ENCODE measurements around the gene PDCD4. TPM values are rescaled to one million over a fixed set of nuclear protein-coding genes. Genes with fewer than 3 reads are reported as not detected.
A peak's percentile ranks its signal among the peaks of the same experiment; 100 is the strongest.
"Not testable (repeated sequence)": the region's sequence is repeated elsewhere in the genome, so short reads cannot be mapped to it uniquely, and the experiment has no call there.

PDCD4 gene
- total RNA-seq, 1 donor from 2014 or later, result 77.9 TPM

DNA sequence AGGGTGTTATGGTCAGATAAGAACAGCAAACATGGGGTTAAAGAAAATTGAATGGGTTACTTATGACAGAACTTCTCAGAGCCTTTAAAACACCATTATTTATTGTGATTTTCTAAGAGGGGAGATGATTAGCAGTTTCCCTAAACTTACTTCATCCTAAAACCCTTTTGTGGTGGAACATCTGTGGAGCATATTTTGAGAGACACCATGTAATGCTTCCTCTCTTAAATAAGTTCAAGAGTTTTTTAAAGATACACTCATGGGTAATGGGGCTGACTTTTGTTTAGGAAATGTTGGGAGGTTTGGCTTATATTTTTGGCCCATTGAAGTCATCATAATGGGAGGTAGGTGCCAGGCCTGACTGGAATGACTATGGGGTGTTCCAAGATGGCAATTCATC is 8.4 kb upstream of the PDCD4 start:
- no peak overlapping the region for H3K4me3 ChIP-seq (ENCODE audit: low read depth, low read length)
- no peaks in the 10 kb centered on the region for H3K36me3 ChIP-seq (ENCODE audit: control insufficient read depth, insufficient read depth, low read length)
- TF ChIP-seq, protein P1, sequence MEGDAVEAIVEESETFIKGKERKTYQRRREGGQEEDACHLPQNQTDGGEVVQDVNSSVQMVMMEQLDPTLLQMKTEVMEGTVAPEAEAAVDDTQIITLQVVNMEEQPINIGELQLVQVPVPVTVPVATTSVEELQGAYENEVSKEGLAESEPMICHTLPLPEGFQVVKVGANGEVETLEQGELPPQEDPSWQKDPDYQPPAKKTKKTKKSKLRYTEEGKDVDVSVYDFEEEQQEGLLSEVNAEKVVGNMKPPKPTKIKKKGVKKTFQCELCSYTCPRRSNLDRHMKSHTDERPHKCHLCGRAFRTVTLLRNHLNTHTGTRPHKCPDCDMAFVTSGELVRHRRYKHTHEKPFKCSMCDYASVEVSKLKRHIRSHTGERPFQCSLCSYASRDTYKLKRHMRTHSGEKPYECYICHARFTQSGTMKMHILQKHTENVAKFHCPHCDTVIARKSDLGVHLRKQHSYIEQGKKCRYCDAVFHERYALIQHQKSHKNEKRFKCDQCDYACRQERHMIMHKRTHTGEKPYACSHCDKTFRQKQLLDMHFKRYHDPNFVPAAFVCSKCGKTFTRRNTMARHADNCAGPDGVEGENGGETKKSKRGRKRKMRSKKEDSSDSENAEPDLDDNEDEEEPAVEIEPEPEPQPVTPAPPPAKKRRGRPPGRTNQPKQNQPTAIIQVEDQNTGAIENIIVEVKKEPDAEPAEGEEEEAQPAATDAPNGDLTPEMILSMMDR (IDR thresholded peaks at IDR 0.05; ENCODE audit: insufficient read depth, low read length, severe bottlenecking), result no peak
- no peaks in the 10 kb centered on the region for H3K27me3 ChIP-seq (ENCODE audit: control insufficient read depth, insufficient read depth, low read length)
- DNase-seq (ENCODE audit: low read depth) (no peak), FAIRE-seq (no peak)

DNA sequence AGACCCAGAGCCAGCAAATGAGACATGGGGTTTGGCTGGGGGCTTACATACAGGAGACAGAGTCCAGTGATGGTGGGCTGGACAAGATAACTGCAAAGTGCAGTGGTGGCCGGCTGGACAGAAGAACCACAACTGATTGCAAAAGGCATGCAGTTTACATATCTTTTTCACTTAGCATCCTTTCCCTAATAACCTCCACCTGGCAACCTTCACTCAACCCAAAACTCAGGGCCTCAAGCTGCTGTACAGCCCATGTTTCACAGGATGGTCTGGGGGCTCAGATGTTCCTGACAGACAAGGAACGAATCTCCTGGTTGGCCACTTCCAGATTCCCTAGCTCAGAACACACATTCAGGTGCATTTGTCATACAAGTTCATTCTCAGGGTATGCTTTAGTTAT is 7.8 kb upstream of the PDCD4 start:
- Histone ChIP-seq H3K36me3 (ENCODE audit: control insufficient read depth, insufficient read depth, low read length) (no peaks in the 10 kb centered on the region), H3K4me3 (ENCODE audit: low read depth, low read length) (no peak overlapping the region), H3K27me3 (ENCODE audit: control insufficient read depth, insufficient read depth, low read length) (no peaks in the 10 kb centered on the region)
- DNase-seq (ENCODE audit: low read depth) (no peak), FAIRE-seq (no peak)
- TF ChIP-seq, protein P1 (IDR thresholded peaks at IDR 0.05; ENCODE audit: insufficient read depth, low read length, severe bottlenecking), result no peak

DNA sequence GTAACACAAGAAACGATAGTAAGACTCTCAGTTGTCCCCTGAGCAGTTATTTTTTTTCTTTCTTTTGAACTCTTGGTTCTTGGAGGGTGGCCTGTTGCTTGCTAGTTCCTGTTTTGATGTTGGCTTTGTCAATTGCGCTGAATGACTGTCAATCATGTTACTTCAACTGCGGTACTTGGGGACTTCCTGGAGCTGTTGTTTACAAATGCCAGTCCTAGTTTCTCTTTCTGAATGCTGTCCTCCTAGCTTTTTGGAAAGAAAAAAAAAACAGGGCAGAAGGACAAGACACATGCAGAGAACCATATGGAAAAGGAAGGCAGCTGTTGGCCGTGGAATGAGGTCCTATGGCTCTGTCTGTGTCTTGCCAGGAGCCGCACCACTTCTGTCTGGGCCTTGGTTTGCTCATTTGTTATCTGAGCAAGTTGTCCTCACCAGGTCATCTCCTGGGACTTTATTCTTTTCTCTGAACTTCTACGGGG is 7.0 kb upstream of the PDCD4 start:
- Histone ChIP-seq H3K27me3 (ENCODE audit: control insufficient read depth, insufficient read depth, low read length) (no peaks in the 10 kb centered on the region), H3K4me3 (ENCODE audit: low read depth, low read length) (no peak overlapping the region), H3K36me3 (ENCODE audit: control insufficient read depth, insufficient read depth, low read length) (no peaks in the 10 kb centered on the region)
- no peak for DNase-seq (ENCODE audit: low read depth)
- FAIRE-seq, result no peak
- TF ChIP-seq, protein P1 (IDR thresholded peaks at IDR 0.05; ENCODE audit: insufficient read depth, low read length, severe bottlenecking), result no peak

DNA sequence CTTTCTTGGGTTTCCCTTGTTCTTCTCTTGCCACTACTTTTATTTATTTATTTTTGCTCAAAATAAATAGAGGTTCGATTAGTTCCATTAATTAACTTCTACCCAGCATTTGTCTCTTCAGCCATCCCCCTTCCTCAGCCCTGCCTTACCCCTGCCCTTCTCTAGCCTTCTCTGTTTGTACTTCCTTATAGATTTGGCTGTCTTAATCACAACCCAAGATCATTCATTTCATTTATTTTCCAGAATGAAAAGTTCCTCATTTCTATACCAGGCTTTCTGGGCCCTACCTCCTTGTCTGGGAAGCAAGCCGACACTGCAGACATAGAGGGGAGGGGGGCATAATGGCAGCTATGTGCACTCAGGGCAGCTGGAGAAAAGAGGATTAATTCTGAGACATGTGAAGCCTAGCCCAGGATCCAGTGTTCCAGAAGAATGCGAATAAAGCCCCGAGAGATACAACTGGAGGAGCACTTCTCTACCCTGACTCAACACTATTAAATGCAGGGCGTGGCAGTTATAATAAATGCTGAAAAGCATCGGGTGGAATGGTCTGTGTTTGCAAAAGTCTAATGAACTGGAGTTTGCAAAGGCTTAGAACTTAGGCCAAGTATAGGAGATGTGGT is 6.4 kb upstream of the PDCD4 start:
- peak; percentile 74 for DNase-seq (ENCODE audit: low read depth)
- Histone ChIP-seq H3K36me3 (ENCODE audit: control insufficient read depth, insufficient read depth, low read length) (no peaks in the 10 kb centered on the region), H3K4me3 (ENCODE audit: low read depth, low read length) (no peak overlapping the region), H3K27me3 (ENCODE audit: control insufficient read depth, insufficient read depth, low read length) (no peaks in the 10 kb centered on the region)
- FAIRE-seq, result no peak
- TF ChIP-seq, protein P1 (IDR thresholded peaks at IDR 0.05; ENCODE audit: insufficient read depth, low read length, severe bottlenecking), result no peak

DNA sequence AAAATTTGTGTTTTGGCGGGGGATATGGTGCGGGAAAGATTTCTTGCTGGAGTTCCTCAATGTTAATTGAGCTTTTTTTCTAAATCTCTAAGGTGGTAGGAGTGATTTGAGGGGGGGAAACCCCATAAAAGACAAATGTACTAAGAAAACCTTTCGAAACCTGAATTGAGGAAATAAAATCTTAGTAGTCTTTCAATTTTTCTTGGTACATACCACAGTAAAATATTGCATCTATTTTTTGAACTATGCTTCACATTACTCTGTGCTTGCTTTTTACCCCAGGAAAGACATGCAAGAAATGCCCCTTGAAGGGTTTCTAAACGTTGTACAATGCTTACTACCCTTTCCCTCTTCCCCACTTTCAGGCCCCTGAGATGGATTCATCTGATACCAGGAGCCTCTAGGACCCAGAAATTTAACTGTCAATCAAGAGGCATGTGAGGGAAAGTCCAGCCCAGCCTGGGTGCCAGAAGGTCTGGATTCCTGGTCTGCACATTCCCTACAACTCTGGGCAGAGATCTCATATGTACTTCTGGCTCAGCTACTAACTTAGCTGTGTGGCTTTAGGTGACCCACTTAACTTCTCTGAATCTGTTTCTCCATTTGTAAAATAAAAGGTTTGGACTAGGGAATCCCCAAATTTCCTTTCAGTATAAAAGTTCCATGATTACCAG is 5.8 kb upstream of the PDCD4 start:
- TF ChIP-seq, protein P1 (IDR thresholded peaks at IDR 0.05; ENCODE audit: insufficient read depth, low read length, severe bottlenecking), result no peak
- FAIRE-seq (no peak), DNase-seq (ENCODE audit: low read depth) (no peak)
- no peak overlapping the region for H3K4me3 ChIP-seq (ENCODE audit: low read depth, low read length)
- no peaks in the 10 kb centered on the region for H3K36me3 ChIP-seq (ENCODE audit: control insufficient read depth, insufficient read depth, low read length)
- no peaks in the 10 kb centered on the region for H3K27me3 ChIP-seq (ENCODE audit: control insufficient read depth, insufficient read depth, low read length)

DNA sequence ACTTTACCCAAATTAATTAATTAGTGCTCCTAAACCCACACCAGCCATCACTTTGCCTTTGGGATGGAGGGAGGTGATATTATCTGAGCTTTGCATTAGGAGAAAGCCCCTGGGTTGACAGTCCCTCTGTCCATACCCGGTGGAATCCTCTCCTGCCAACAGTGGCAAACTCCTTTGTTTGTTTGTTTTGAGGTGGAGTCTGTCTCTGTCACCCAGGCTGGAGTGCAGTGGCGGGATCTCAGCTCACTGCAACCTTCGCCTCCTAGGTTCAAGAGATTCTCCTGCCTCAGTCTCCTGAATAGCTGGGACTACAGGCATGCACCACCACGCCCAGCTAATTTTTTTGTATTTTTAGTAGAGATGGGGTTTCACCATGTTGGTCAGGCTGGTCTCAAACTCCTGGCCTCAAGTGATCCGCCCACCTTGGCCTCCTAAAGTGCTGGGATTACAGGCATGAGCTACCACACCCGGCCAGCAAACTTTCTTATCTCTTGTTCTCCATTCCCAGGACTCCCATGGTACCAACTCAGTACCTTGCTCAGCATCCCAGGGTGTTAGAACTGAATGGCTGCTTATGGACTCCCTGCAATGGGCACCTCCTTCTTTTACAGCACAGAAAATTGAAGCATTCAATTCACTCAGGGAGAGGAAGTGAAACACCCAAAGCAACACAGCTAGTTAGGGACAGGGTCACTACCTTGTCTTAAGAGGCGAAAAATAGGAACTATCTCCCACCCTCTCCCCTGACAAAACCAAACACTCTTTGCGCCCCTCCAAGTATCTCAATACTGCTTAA is 4.5 kb upstream of the PDCD4 start:
- not testable (repeated sequence) for DNase-seq (ENCODE audit: low read depth); H3K36me3 ChIP-seq (ENCODE audit: control insufficient read depth, insufficient read depth, low read length); H3K27me3 ChIP-seq (ENCODE audit: control insufficient read depth, insufficient read depth, low read length); FAIRE-seq; H3K4me3 ChIP-seq (ENCODE audit: low read depth, low read length)

All from bronchial epithelial cell (primary cell).